SU-DHL-6 (cell line): ENCODE results near the gene PDC.

Source experiments
- CTCF ChIP-seq: fragments of 200-600 bp; sonication (generic); IDR thresholded peaks from one replicate; pipeline ENCODE4 v1.5.1; 2017; ENCODE audit warnings: antibody characterized with exemption, mild to moderate bottlenecking, low read length, moderate library complexity; ENCODE audit not compliant: insufficient read depth, poor library complexity, severe bottlenecking
- EZH2phosphoT487 ChIP-seq: fragments of 200-600 bp; sonication (generic), shearing (Covaris generic); conservative IDR thresholded peaks from 2 replicates; pipeline ENCODE4 v1.6.1; 2018; ENCODE audit warnings: mild to moderate bottlenecking, antibody characterized with exemption, low read length, moderate library complexity, mixed read lengths

GRCh38 chr1:186420923-186421322 lies 40.0 kb downstream of the PDC start:
- TF ChIP-seq CTCF: no peak
- no peak for TF ChIP-seq EZH2phosphoT487
